AG04449 (cell line): ENCODE results near the gene RETN.
"Not testable (repeated sequence)": the region's sequence is repeated elsewhere in the genome, so short reads cannot be mapped to it uniquely, and the experiment has no call there.

Experiments
- CTCF ChIA-PET: fragments of 350-600 bp; formaldehyde crosslinking; extraction: SDS; loops from one replicate; lab custom pipeline; 2021; ENCODE audit warnings: antibody characterized with exemption; lab: Yijun Ruan, JAX
- POLR2A ChIA-PET: fragments of 400-600, 350-600 bp; formaldehyde crosslinking; extraction: SDS; loops from one replicate; lab custom pipeline; 2020; ENCODE audit warnings: antibody characterized with exemption, inconsistent platforms; lab: Yijun Ruan, JAX
- DNase-seq: peaks from one replicate; pipeline ENCODE4 v3.0.0-alpha.2; 2010; ENCODE audit warnings: low read depth, low spot score
- H3K4me3 ChIP-seq: 2 replicates; pipeline ENCODE4 v1.5.1; 2011; ENCODE audit warnings: low read depth, mild to moderate bottlenecking, control low read depth, low read length
- TF ChIP-seq, protein P1 (sequence below): IDR thresholded peaks from one replicate; pipeline ENCODE4 v1.5.1; 2011; ENCODE audit warnings: mild to moderate bottlenecking, moderate library complexity, low read length, control low read depth, inconsistent platforms; ENCODE audit not compliant: insufficient read depth; ENCODE audit errors: missing control alignments

Gene RETN

DNA sequence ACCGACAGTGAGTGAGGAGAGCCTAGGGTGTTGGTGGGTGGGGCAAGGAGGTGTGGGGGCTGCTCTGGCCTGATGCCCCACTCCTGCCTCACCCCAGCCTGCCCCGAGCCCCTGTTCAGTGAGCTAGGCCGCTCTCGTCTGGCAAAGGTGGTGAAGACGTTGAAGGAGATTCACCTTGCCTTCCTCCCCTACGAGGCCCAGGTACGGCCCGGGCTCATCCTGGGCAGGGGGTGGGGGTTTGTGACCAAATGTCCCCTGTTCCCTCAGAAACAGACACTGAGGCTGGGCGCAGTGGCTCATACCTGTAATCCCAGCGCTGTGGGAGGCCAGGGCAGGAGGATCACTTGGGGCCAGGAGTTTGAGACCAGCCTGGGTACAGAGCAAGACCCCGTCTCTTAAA is 28.0 kb upstream of the RETN start:
- DNase-seq: no peak
- TF ChIP-seq, protein P1, sequence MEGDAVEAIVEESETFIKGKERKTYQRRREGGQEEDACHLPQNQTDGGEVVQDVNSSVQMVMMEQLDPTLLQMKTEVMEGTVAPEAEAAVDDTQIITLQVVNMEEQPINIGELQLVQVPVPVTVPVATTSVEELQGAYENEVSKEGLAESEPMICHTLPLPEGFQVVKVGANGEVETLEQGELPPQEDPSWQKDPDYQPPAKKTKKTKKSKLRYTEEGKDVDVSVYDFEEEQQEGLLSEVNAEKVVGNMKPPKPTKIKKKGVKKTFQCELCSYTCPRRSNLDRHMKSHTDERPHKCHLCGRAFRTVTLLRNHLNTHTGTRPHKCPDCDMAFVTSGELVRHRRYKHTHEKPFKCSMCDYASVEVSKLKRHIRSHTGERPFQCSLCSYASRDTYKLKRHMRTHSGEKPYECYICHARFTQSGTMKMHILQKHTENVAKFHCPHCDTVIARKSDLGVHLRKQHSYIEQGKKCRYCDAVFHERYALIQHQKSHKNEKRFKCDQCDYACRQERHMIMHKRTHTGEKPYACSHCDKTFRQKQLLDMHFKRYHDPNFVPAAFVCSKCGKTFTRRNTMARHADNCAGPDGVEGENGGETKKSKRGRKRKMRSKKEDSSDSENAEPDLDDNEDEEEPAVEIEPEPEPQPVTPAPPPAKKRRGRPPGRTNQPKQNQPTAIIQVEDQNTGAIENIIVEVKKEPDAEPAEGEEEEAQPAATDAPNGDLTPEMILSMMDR: no peak
- ChIA-PET POLR2A (no interaction called here), CTCF (interaction anchor here (0.7 to 2.8 kb wide), 3 partner anchors 10 to 261 kb away, joined by 3 to 18 read pairs (median 3); no protein-coding TSS in a partner anchor)
- no peak overlapping the region for H3K4me3 ChIP-seq

DNA sequence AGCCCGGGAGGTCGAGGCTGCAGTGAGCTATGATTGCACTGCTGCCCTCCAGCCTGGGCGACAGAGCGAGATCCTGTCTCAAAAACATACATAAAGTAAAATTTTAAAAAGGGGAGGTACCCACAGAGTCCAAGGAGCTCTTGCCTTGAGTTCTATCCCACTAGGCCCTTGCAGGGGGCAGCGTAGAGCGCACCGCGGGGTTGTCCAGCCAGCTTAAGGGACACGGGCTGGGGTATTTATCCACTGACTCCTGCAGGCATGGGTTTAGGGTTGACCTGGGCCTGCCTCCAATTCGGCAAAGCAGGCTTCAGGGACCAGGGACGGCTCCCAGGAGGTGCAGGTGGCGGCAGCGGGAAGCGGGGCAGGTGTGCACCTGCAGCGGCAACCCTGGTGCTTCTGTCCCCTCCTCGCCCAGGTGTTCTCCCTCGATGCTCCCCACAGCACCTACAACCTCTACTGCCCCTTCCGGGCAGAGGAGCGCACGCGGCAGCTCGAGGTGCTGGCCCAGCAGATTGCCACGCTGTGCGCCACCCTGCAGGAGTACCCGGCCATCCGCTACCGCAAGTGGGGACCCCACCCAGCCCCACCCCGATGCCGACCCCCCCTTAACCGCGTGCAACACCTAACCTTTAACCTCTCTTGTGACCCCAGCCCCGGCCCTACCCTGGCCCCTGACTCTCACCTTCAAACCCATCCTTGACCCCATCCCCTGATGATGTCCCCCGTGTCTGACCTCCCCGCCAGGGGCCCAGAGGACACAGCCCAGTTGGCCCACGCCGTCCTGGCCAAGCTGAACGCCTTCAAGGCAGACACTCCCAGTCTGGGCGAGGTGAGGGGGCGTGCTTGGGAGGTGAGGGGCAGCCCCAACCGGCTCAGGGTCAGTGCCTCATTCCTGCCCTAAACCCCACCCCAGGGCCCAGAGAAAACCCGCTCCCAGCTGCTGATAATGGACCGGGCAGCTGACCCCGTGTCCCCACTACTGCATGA is 27.3 kb upstream of the RETN start:
- DNase-seq: no peak
- H3K4me3 ChIP-seq: no peak overlapping the region
- ChIA-PET POLR2A (no interaction called here), CTCF (interaction anchor here (0.7 to 2.8 kb wide), 4 partner anchors 9 to 262 kb away, joined by 3 to 18 read pairs (median 4); partner anchors contain the start of gene TRAPPC5)
- TF ChIP-seq, protein P1: no peak

GRCh38 chr19:7642295-7643030 is 26.4 kb upstream of the RETN start:
- ChIA-PET POLR2A (no interaction called here), CTCF (interaction anchor here (1.6 to 2.8 kb wide), 2 partner anchors 8 to 39 kb away, joined by 5 to 18 read pairs; partner anchors contain the start of gene TRAPPC5)
- no peak for DNase-seq
- TF ChIP-seq, protein P1: no peak
- H3K4me3 ChIP-seq: no peak overlapping the region

DNA sequence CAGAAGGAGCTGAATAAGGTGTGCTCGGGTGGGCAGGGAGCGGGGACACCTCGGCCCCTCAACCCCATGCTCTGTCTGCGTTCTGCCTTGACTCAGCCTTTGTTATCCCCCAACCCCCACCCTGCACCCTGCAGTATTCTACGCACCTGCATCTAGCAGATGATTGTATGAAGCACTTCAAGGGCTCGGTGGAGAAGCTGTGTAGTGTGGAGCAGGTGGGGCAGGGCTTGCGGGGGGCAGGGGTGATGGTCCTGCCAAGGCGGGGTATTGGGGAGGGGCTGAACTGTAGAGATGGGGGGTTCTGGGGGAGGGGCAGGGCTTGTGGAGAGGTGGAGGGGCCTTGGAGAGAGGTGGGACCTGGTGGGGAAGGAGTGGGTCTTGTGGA is 25.8 kb upstream of the RETN start:
- TF ChIP-seq, protein P1: no peak
- POLR2A ChIA-PET: no interaction called here
- no peak for DNase-seq
- CTCF ChIA-PET: interaction anchor here (2.8 kb wide), 1 partner anchor 8 kb away, joined by 18 read pairs; no protein-coding TSS in a partner anchor
- no peak overlapping the region for H3K4me3 ChIP-seq

DNA sequence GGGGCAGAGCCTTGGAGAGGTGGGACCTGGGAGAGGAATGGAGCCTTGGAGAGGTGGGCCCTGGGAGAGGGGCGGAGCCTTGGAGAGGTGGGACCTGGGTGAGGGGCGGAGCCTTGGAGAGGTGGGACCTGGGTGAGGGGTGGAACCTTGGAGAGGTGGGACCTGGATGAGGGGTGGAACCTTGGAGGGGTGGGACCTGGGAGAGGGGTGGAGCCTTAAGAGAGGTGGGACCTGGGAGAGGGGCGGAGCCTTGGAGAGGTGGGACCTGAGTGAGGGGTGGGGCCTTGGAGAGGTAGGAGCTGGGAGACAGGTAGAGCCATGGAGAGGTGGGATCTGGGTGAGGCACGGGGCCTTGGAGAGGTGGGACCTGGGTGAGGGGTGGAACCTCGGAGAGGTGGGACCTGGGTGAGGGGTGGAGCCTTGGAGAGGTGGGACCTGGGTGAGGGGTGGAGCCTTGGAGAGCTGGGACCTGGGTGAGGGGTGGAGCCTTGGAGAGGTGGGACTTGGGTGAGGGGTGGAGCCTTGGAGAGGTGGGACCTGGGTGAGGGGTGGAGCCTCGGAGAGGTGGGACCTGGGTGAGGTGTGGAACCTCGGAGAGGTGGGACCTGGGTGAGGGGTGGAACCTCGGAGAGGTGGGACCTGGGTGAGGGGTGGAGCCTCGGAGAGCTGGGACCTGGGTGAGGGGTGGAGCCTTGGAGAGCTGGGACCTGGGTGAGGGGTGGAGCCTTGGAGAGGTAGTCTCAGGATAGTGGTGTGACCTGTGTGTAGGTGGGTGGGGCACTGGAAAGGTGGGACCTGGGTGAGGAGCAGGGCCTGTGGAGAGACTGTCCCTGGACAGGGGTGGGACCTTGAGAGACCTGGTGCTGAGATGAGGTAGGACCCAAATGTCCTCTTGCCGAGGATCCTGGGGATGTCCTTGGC is 25.0 kb upstream of the RETN start:
- H3K4me3 ChIP-seq, DNase-seq, POLR2A ChIA-PET: not testable (repeated sequence)
- CTCF ChIA-PET: interaction anchor here (1.1 kb wide), 1 partner anchor 157 kb away, joined by 3 read pairs; no protein-coding TSS in a partner anchor

DNA sequence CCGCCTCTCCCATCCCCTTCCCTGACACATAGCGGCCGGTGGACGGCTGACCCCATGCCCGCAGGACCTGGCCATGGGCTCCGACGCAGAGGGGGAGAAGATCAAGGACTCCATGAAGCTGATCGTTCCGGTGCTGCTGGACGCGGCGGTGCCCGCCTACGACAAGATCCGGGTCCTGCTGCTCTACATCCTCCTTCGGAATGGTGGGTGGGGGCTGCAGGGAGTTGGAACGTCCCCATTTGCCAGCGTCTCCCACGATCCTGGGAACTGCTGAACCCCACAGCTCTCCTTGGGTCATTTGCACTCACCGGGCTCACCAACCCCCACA is 24.3 kb upstream of the RETN start:
- TF ChIP-seq, protein P1: no peak
- POLR2A ChIA-PET: no interaction called here
- H3K4me3 ChIP-seq: no peak overlapping the region
- CTCF ChIA-PET: interaction anchor here (1.1 kb wide), 1 partner anchor 156 kb away, joined by 3 read pairs; no protein-coding TSS in a partner anchor
- no peak for DNase-seq
